ENCODE data around the gene OR51S1. TPM values are rescaled to one million over a fixed set of nuclear protein-coding genes. Genes with fewer than 3 reads are reported as not detected.

The OR51S1 gene
- total RNA-seq, 1 experiment from 2014 or later: not detected

DNA sequence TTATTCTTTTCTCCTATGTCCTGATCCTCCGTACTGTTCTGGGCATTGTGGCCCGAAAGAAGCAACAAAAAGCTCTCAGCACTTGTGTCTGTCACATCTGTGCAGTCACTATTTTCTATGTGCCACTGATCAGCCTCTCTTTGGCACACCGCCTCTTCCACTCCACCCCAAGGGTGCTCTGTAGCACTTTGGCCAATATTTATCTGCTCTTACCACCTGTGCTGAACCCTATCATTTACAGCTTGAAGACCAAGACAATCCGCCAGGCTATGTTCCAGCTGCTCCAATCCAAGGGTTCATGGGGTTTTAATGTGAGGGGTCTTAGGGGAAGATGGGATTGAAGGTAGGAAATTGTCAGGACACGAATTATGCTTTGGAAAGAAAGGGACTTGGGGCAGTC lies 33.5 kb upstream of the OR51S1 start:
- no peak overlapping the region for H2AFZ ChIP-seq (ENCODE audit: low read depth, low read length, poor library complexity, severe bottlenecking)
- no peak overlapping the region for H3K27ac ChIP-seq (ENCODE audit: low read depth, low read length)
- H3K79me2 ChIP-seq (ENCODE audit: insufficient read depth, low read length): no peaks in the 10 kb centered on the region
- intact Hi-C loops (cut with micrococcal nuclease): no loop called here
- H3K4me3 ChIP-seq (replicated peaks in 1 of 2; ENCODE audit: low read depth in 1 of 2, low read length in 2 of 2): no peak overlapping the region
- no peaks in the 10 kb centered on the region for H3K9me2 ChIP-seq (ENCODE audit: insufficient read depth)
- TF ChIP-seq YY1 (IDR thresholded peaks at IDR 0.05; ENCODE audit: extremely low read depth, insufficient replicate concordance, low read depth, low read length): no peak
- no peak for TF ChIP-seq EZH2phosphoT487 (IDR thresholded peaks at IDR 0.05; ENCODE audit: borderline replicate concordance)
- TF ChIP-seq, protein P1, sequence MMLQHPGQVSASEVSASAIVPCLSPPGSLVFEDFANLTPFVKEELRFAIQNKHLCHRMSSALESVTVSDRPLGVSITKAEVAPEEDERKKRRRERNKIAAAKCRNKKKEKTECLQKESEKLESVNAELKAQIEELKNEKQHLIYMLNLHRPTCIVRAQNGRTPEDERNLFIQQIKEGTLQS (IDR thresholded peaks at IDR 0.05): no peak
- TF ChIP-seq EGR1 (IDR thresholded peaks at IDR 0.05; ENCODE audit: low read depth): no peak
- no peak for TF ChIP-seq ELF1 (IDR thresholded peaks at IDR 0.05; ENCODE audit: borderline replicate concordance, low read depth)
- no peak for TF ChIP-seq RAD21 (IDR thresholded peaks at IDR 0.05; ENCODE audit: low read depth)
- no peak for TF ChIP-seq ZNF274 (IDR thresholded peaks at IDR 0.05; ENCODE audit: low read depth, low read length)
- TF ChIP-seq, protein P2, sequence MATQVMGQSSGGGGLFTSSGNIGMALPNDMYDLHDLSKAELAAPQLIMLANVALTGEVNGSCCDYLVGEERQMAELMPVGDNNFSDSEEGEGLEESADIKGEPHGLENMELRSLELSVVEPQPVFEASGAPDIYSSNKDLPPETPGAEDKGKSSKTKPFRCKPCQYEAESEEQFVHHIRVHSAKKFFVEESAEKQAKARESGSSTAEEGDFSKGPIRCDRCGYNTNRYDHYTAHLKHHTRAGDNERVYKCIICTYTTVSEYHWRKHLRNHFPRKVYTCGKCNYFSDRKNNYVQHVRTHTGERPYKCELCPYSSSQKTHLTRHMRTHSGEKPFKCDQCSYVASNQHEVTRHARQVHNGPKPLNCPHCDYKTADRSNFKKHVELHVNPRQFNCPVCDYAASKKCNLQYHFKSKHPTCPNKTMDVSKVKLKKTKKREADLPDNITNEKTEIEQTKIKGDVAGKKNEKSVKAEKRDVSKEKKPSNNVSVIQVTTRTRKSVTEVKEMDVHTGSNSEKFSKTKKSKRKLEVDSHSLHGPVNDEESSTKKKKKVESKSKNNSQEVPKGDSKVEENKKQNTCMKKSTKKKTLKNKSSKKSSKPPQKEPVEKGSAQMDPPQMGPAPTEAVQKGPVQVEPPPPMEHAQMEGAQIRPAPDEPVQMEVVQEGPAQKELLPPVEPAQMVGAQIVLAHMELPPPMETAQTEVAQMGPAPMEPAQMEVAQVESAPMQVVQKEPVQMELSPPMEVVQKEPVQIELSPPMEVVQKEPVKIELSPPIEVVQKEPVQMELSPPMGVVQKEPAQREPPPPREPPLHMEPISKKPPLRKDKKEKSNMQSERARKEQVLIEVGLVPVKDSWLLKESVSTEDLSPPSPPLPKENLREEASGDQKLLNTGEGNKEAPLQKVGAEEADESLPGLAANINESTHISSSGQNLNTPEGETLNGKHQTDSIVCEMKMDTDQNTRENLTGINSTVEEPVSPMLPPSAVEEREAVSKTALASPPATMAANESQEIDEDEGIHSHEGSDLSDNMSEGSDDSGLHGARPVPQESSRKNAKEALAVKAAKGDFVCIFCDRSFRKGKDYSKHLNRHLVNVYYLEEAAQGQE (IDR thresholded peaks at IDR 0.05; ENCODE audit: low read depth): no peak
- no peak for TF ChIP-seq POLR2A (IDR thresholded peaks at IDR 0.05; ENCODE audit: borderline replicate concordance, extremely low read depth, insufficient read depth, insufficient read length)
- no peak for TF ChIP-seq EZH2 (IDR thresholded peaks at IDR 0.05)
- TF ChIP-seq SIN3A (IDR thresholded peaks at IDR 0.05; ENCODE audit: low read depth): no peak
- no peak for TF ChIP-seq SP1 (IDR thresholded peaks at IDR 0.05; ENCODE audit: low read depth)
- TF ChIP-seq ZFX (IDR thresholded peaks at IDR 0.05): no peak
- no peak for TF ChIP-seq JUND (IDR thresholded peaks at IDR 0.05)
- no peaks in the 10 kb centered on the region for H3K9me3 ChIP-seq (ENCODE audit: control insufficient read depth in 1 of 2, insufficient read depth in 1 of 2, low read depth in 1 of 2, low read length in 2 of 2)
- H4K20me1 ChIP-seq (ENCODE audit: insufficient read depth): no peaks in the 10 kb centered on the region
- BruUV-seq (replicated peaks): no TSS peak
- RAD21 ChIA-PET (ENCODE audit: low non-redundant PET in 1 of 2, low total read pairs in 2 of 2, uncharacterized antibody in 2 of 2, unreplicated experiment in 2 of 2): no interaction called here
- no peak overlapping the region for H3K4me2 ChIP-seq (ENCODE audit: low read length)
- H3K27me3 ChIP-seq (ENCODE audit: insufficient read depth, low read length): peaks cover 15% of the 10 kb centered on the region
- no peaks in the 10 kb centered on the region for H3K4me1 ChIP-seq (ENCODE audit: control insufficient read depth in 1 of 2, insufficient read depth in 2 of 2, low read length in 2 of 2)
- DNase-seq (ENCODE audit: low read depth, low spot score) (no peak), ATAC-seq (no peak)
- H3K9ac ChIP-seq (ENCODE audit: low read length): no peak overlapping the region
- POLR2A ChIA-PET: no interaction called here
- H3K36me3 ChIP-seq (ENCODE audit: control insufficient read depth in 1 of 2, insufficient read depth in 2 of 2, low read length in 2 of 2): no peaks in the 10 kb centered on the region
- CTCF ChIA-PET: no interaction called here
